Muscle layer of duodenum (tissue), 2 donors: ENCODE data around the gene MTSS2.

Source experiments
- H3K27ac ChIP-seq: one replicate; pipeline ENCODE4 v1.7.0; 2013; ENCODE audit warnings: mild to moderate bottlenecking, low read length
- H3K27me3 ChIP-seq: one replicate; pipeline ENCODE4 v1.7.0; 2013; ENCODE audit warnings: low read depth, mild to moderate bottlenecking, control low read depth, low read length
- H3K36me3 ChIP-seq, 2 donors: one replicate each; pipeline ENCODE4 v1.7.0; 2013; ENCODE audit warnings: low read length in 2 of 2, control low read depth in 1 of 2, mild to moderate bottlenecking in 1 of 2; ENCODE audit not compliant: insufficient read depth in 2 of 2, control insufficient read depth in 1 of 2
- H3K4me1 ChIP-seq, 2 donors: one replicate each; pipeline ENCODE4 v1.7.0; 2013; ENCODE audit warnings: low read length in 2 of 2, mild to moderate bottlenecking in 2 of 2, control low read depth in 1 of 2, moderate library complexity in 1 of 2; ENCODE audit not compliant: insufficient read depth in 2 of 2, control insufficient read depth in 1 of 2
- H3K4me3 ChIP-seq, 2 donors: one replicate each; pipeline ENCODE4 v1.7.0; 2013; ENCODE audit warnings: low read length in 2 of 2, low read depth in 1 of 2, mild to moderate bottlenecking in 1 of 2
- H3K9me3 ChIP-seq, 2 donors: one replicate each; pipeline ENCODE4 v1.7.0; 2013; ENCODE audit warnings: low read length in 2 of 2, control low read depth in 1 of 2, mild to moderate bottlenecking in 1 of 2; ENCODE audit not compliant: control insufficient read depth in 1 of 2
- donor health status: healthy.

MTSS2 gene

GRCh38 chr16:70689035-70689969 lies 3.4 kb upstream of the MTSS2 start:
- Histone ChIP-seq H3K9me3 (no peaks in the 10 kb centered on the region), H3K27ac (peak overlapping the region; percentile 86), H3K4me3 (no peak overlapping the region), H3K27me3 (no peaks in the 10 kb centered on the region), H3K36me3 (no peaks in the 10 kb centered on the region), H3K4me1 (peaks cover 24 to 85% of the 10 kb centered on the region in 2 donors)

GRCh38 chr16:70688246-70688742 lies 2.4 kb upstream of the MTSS2 start:
- Histone ChIP-seq H3K36me3 (no peaks in the 10 kb centered on the region), H3K4me3 (peak overlapping the region in 1 of 2 donors; percentile 50), H3K27ac (peak overlapping the region; percentile 63), H3K9me3 (no peaks in the 10 kb centered on the region), H3K27me3 (no peaks in the 10 kb centered on the region), H3K4me1 (peaks cover 24 to 84% of the 10 kb centered on the region in 2 donors)

- Histone ChIP-seq H3K9me3 (no peaks in the 10 kb centered on the region), H3K36me3 (no peaks in the 10 kb centered on the region), H3K27me3 (no peaks in the 10 kb centered on the region), H3K4me1 (peaks cover 24 to 84% of the 10 kb centered on the region in 2 donors), H3K27ac (peak overlapping the region; percentile 63), H3K4me3 (peak overlapping the region in 1 of 2 donors; percentile 50)
Measured at GRCh38 chr16:70687671-70688245, 1.9 kb upstream of the MTSS2 start.

GRCh38 chr16:70687102-70687511 lies 1.3 kb upstream of the MTSS2 start:
- Histone ChIP-seq H3K9me3 (no peaks in the 10 kb centered on the region), H3K36me3 (no peaks in the 10 kb centered on the region), H3K4me3 (peak overlapping the region in 1 of 2 donors; percentile 50), H3K27me3 (no peaks in the 10 kb centered on the region), H3K27ac (peak overlapping the region; percentile 21), H3K4me1 (peaks cover 24 to 84% of the 10 kb centered on the region in 2 donors)

- H3K27ac ChIP-seq: peak overlapping the region; percentile 21
- peaks cover 24 to 84% of the 10 kb centered on the region in 2 donors for H3K4me1 ChIP-seq
- H3K4me3 ChIP-seq: peak overlapping the region; percentile 37 to 50
- H3K36me3 ChIP-seq: no peaks in the 10 kb centered on the region
- no peaks in the 10 kb centered on the region for H3K27me3 ChIP-seq
- H3K9me3 ChIP-seq: no peaks in the 10 kb centered on the region
Measured at GRCh38 chr16:70686376-70687101, 686 bp upstream of the MTSS2 start.

- Histone ChIP-seq H3K4me3 (peak overlapping the region; percentile 68 to 72), H3K27ac (peak overlapping the region; percentile 72), H3K27me3 (no peaks in the 10 kb centered on the region), H3K9me3 (no peaks in the 10 kb centered on the region), H3K4me1 (peaks cover 15 to 84% of the 10 kb centered on the region in 2 donors), H3K36me3 (no peaks in the 10 kb centered on the region)
Measured at GRCh38 chr16:70685061-70685937, 554 bp downstream of the MTSS2 start.

GRCh38 chr16:70684146-70685060 lies 1.4 kb downstream of the MTSS2 start:
- Histone ChIP-seq H3K9me3 (no peaks in the 10 kb centered on the region), H3K27ac (peak overlapping the region; percentile 72), H3K27me3 (no peaks in the 10 kb centered on the region), H3K4me1 (peaks cover 15 to 78% of the 10 kb centered on the region in 2 donors), H3K36me3 (peaks cover 0 to 2% of the 10 kb centered on the region in 2 donors), H3K4me3 (peak overlapping the region; percentile 68 to 72)

GRCh38 chr16:70683146-70683944 lies 2.5 kb downstream of the MTSS2 start:
- peak overlapping the region; percentile 39 to 72 for H3K4me3 ChIP-seq
- peaks cover 6 to 9% of the 10 kb centered on the region in 2 donors for H3K36me3 ChIP-seq
- no peaks in the 10 kb centered on the region for H3K27me3 ChIP-seq
- H3K27ac ChIP-seq: peak overlapping the region; percentile 54
- H3K4me1 ChIP-seq: peaks cover 8 to 73% of the 10 kb centered on the region in 2 donors
- no peaks in the 10 kb centered on the region for H3K9me3 ChIP-seq
